ENCODE data around the gene HBD. TPM values are rescaled to one million over a fixed set of nuclear protein-coding genes. Genes with fewer than 3 reads are reported as not detected.
A peak's percentile ranks its signal among the peaks of the same experiment; 100 is the strongest.

HBD gene
- total RNA-seq, 3 donors from 2014 or later = not detected

GRCh38 chr11:5223686-5224085 is 10.6 kb downstream of the HBD start:
- DNase-seq (ENCODE audit: low spot score in 2 of 2) = no peak
- Histone ChIP-seq H3K27me3 (no peaks in the 10 kb centered on the region), H3K4me1 (no peaks in the 10 kb centered on the region), H3K36me3 (no peaks in the 10 kb centered on the region), H3K4me3 (no peak overlapping the region), H3K27ac (no peak overlapping the region), H3K9me3 (peaks cover 3 to 4% of the 10 kb centered on the region in 2 donors)
- no peak for TF ChIP-seq POLR2AphosphoS5 (IDR thresholded peaks at IDR 0.05)
- no peak for TF ChIP-seq POLR2A (IDR thresholded peaks at IDR 0.05)
- TF ChIP-seq CTCF (IDR thresholded peaks at IDR 0.05) = no peak
- intact Hi-C loops (cut with DNase I; ENCODE audit: low total_unique reads) = no loop called here

GRCh38 chr11:5223146-5223545 is 11.1 kb downstream of the HBD start:
- TF ChIP-seq POLR2AphosphoS5 (IDR thresholded peaks at IDR 0.05) = no peak
- no peak for TF ChIP-seq POLR2A (IDR thresholded peaks at IDR 0.05)
- TF ChIP-seq CTCF (IDR thresholded peaks at IDR 0.05) = no peak
- Histone ChIP-seq H3K27me3 (no peaks in the 10 kb centered on the region), H3K27ac (no peak overlapping the region), H3K4me3 (no peak overlapping the region), H3K9me3 (peaks cover 3 to 4% of the 10 kb centered on the region in 2 donors), H3K36me3 (no peaks in the 10 kb centered on the region), H3K4me1 (no peaks in the 10 kb centered on the region)
- intact Hi-C loops (cut with DNase I; ENCODE audit: low total_unique reads) = no loop called here
- no peak for DNase-seq (ENCODE audit: low spot score in 2 of 2)

GRCh38 chr11:5210376-5210885 is 23.9 kb downstream of the HBD start:
- Histone ChIP-seq H3K36me3 (no peaks in the 10 kb centered on the region), H3K27ac (no peak overlapping the region), H3K9me3 (no peaks in the 10 kb centered on the region), H3K27me3 (no peaks in the 10 kb centered on the region), H3K4me1 (no peaks in the 10 kb centered on the region), H3K4me3 (no peak overlapping the region)
- no peak for DNase-seq (ENCODE audit: low spot score in 2 of 2)
- no peak for TF ChIP-seq POLR2AphosphoS5 (IDR thresholded peaks at IDR 0.05)
- TF ChIP-seq CTCF (IDR thresholded peaks at IDR 0.05) = no peak
- TF ChIP-seq POLR2A (IDR thresholded peaks at IDR 0.05) = no peak
- intact Hi-C loops (cut with DNase I; ENCODE audit: low total_unique reads) = no loop called here

GRCh38 chr11:5204787-5205186 is 29.5 kb downstream of the HBD start:
- DNase-seq (ENCODE audit: low spot score in 2 of 2) = no peak
- Histone ChIP-seq H3K36me3 (no peaks in the 10 kb centered on the region), H3K27ac (no peak overlapping the region), H3K4me1 (no peaks in the 10 kb centered on the region), H3K9me3 (no peaks in the 10 kb centered on the region), H3K4me3 (no peak overlapping the region), H3K27me3 (no peaks in the 10 kb centered on the region)
- TF ChIP-seq POLR2AphosphoS5 (IDR thresholded peaks at IDR 0.05) (no peak), POLR2A (IDR thresholded peaks at IDR 0.05) (no peak), CTCF (IDR thresholded peaks at IDR 0.05) (peak in 1 of 3 donors; percentile 43)
- intact Hi-C loops (cut with DNase I; ENCODE audit: low total_unique reads) = loop anchor here (2.0 kb wide), 1 partner anchor 52 kb away; no protein-coding TSS in a partner anchor

- H3K27me3 ChIP-seq = no peaks in the 10 kb centered on the region
- H3K27ac ChIP-seq = no peak overlapping the region
- DNase-seq (ENCODE audit: low spot score in 2 of 2) = no peak
- TF ChIP-seq CTCF (IDR thresholded peaks at IDR 0.05) (no peak), POLR2A (IDR thresholded peaks at IDR 0.05) (no peak), POLR2AphosphoS5 (IDR thresholded peaks at IDR 0.05) (no peak)
- no peaks in the 10 kb centered on the region for H3K4me1 ChIP-seq
- H3K4me3 ChIP-seq = no peak overlapping the region
- H3K36me3 ChIP-seq = no peaks in the 10 kb centered on the region
- intact Hi-C loops (cut with DNase I; ENCODE audit: low total_unique reads) = no loop called here
- H3K9me3 ChIP-seq = no peaks in the 10 kb centered on the region
Measured at GRCh38 chr11:5203366-5203765, 30.9 kb downstream of the HBD start.

All from breast epithelium (tissue), 4 donors.